ENCODE data around the gene XG.
"Not testable (repeated sequence)": the region's sequence is repeated elsewhere in the genome, so short reads cannot be mapped to it uniquely, and the experiment has no call there.

XG gene

DNA sequence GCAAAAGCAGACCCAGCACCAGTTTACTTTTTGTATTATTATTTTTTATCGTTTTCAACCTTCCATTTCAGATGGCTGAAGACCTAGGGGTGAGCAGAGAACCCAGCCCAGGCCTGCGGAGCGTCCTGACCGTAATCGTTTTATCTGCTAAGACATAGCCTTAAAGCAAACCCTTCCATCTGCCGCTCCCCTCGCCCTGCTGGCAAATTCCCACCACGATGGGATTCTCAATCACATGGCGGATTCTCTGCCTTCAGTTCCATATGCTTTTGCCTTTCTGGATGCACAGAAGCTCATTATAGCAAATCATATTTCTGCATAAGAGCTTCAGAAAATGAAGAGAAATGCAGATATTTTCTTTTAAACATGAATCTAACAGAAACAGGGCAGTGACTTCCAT, 18.6 kb upstream of the XG start:
- no peak for DNase-seq (ENCODE audit: low read depth in 2 of 2)

DNA sequence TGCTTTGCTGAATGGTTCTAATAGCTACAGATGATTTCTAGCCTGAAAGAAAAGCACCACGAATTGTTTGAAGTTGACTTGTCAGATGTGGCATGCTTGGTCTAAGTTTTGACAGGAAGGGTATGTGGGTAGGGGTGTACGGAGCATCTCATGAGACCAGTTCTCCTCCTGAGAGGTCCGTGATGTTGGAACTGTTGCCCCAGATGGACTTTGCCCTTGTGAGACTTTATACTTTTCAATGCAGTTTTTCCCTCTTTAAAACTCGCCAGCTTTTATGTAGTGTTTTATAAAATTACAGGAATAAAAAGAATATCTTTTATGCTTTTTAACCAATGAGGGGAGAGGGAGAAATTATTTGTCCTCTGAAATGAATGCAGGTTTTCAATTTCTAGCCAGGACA, 16.6 kb upstream of the XG start:
- no peak for DNase-seq (ENCODE audit: low read depth in 2 of 2)

DNA sequence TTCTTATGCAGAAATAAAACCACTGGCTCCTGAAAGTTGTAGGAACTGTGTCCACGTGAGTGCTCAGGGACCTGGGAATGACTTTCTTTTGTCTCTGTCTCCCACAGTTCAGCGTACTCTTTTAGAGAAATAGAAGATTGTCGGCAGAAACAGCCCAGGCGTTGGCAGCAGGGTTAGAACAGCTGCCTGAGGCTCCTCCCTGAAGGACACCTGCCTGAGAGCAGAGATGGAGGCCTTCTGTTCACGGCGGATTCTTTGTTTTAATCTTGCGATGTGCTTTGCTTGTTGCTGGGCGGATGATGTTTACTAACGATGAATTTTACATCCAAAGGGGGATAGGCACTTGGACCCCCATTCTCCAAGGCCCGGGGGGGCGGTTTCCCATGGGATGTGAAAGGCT, 11.2 kb upstream of the XG start:
- DNase-seq (ENCODE audit: low read depth in 2 of 2), result no peak

- no peak for DNase-seq (ENCODE audit: low read depth in 2 of 2)
Observed at GRCh38 chrX:2741386-2741785, 10.5 kb upstream of the XG start.

DNA sequence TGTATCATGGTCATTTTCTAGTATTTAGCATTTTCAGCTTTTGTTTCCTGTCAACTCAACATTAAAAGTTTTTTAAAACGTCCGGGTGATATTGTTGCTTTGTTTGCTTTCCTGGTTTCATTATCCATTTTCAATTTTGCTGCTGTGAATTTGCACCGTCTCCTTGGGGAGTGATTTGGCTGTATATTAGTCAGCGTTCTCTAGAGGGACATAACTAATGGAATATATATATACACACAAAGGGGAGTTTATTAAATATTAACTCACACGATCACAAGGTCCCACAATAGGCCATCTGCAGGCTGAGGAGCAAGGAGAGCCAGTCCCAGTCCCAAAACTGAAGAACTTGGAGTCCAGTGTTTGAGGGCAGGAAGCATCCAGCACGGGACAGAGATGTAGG, 5.6 kb upstream of the XG start:
- DNase-seq (ENCODE audit: low read depth in 2 of 2), result not testable (repeated sequence)

- DNase-seq (ENCODE audit: low read depth in 2 of 2), result no peak
Observed at GRCh38 chrX:2748171-2748814, 3.5 kb upstream of the XG start.

DNA sequence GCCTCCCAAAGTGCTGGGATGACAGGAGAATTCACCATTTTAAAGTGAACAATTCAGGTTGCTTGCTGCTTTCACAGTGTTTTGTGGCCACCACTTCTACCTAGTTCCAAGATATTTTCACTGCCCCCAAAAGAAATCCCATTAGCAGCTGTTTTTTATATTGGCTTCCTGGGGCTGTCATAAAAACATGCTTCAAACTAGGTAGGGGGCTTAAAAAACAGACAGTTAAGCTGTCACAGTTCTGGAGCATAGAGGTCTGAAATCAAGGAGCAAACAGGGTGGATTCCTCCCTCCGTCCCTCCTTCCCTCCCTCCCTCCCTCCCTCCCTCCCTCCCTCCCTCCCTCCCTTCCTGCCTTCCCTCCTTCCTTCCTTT, 3.0 kb upstream of the XG start:
- no peak for DNase-seq (ENCODE audit: low read depth in 2 of 2)

DNA sequence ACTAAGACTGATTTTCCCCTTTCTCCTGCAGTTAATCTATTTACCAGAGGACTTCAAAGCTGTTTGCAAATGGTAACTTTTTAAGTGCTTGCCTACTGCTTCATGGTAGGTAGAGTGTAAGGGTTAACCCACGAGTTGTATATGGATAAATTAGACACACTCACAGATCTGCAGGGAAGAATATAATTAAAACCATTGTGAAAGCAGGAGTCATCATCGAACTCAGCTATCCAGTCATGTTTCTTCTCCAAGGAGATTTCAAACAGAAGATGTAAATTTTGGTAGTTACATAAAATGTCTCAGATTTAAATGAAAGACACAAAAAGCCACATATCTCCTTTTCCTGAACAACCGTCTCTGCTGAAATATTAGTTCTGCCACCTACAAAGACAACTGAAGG, 549 bp upstream of the XG start:
- DNase-seq (ENCODE audit: low read depth in 2 of 2), result no peak

DNA sequence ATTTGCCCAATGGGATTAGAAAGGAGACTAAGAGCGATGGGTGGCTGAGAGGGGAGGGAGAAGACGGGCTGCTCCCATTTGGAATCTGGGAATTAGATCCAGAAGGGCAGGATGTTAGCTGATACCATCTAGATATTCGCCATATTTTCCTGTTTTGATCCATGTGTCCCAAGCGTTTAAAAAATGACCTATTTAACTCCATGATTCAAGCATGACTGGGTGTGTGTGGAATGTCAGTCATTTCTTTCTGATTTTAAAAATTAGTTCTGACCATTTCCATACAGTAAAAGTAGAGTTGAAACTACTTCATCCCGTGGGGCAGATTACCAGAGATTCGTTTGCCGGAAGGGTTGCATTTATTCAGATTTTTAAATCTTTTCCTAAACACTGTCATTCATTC, 601 bp downstream of the XG start:
- not testable (repeated sequence) for DNase-seq (ENCODE audit: low read depth in 2 of 2)

DNA sequence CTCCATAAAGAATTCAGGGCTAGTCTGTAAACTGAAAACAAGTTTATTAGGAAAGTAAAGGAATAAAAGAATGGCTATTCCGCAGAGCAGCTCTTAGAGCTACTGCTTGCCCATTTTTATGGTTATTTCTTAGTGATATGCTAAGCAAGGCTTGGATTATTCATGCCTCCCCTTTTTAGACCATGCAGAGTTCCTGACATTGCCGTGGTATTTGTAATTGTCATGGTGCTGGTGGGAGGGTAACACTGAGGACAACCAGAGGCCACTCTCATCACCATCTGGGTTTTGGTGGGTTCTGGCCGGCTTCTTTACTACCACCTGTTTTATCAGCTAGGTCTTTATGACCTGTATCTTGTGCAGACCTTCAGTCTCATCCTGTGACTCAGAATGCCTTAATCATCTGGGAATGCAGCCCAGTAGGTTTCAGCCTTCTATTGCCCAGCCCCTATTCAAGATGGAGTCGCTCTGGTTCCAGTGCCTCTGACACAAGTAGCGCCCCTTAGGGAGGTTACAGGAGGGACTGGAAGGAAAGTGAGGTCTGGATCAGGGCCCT, 3.4 kb downstream of the XG start:
- DNase-seq (ENCODE audit: low read depth in 2 of 2), result not testable (repeated sequence)

DNA sequence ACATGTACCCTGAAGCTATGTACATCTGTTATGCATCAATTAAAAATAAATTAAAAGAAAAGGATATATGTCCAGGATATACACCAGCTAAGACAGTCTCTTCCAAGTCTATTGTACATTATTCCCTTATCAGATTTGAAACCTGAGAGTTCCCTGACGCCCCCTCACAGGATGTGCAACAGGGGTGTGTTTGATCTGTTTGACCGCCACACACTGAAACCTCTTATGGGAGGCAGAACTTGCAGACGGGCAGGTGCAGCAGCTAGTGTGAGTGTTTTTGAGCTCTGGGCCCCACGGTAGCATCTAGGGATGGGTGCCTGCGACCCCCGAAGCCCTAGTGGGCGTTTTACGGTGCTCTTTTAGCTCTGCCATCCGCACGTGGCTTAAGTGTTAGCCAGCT, 4.7 kb downstream of the XG start:
- DNase-seq (ENCODE audit: low read depth in 2 of 2), result no peak

- no peak for DNase-seq (ENCODE audit: low read depth in 2 of 2)
Observed at GRCh38 chrX:2761246-2761645, 9.4 kb downstream of the XG start.

DNA sequence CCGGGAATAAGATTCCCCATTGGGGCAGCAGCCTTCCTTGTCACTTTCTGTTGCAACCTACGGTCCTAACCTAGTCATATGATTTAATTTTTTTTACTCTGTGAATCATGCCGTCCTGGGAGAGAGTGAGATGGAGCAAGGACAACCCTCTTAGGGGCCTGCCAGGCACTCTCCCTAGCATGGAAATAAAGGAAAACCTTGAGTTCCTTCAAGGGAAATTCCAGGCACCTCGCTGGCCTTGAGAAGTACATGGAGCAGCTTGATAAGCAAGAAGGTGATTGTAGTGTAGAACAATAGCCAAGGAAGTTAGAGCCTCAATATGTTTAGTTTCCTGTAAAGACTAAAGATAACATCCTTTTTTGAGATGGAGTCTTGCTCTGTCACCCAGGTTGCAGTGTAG, 10.8 kb downstream of the XG start:
- DNase-seq (ENCODE audit: low read depth in 2 of 2), result not testable (repeated sequence)

DNA sequence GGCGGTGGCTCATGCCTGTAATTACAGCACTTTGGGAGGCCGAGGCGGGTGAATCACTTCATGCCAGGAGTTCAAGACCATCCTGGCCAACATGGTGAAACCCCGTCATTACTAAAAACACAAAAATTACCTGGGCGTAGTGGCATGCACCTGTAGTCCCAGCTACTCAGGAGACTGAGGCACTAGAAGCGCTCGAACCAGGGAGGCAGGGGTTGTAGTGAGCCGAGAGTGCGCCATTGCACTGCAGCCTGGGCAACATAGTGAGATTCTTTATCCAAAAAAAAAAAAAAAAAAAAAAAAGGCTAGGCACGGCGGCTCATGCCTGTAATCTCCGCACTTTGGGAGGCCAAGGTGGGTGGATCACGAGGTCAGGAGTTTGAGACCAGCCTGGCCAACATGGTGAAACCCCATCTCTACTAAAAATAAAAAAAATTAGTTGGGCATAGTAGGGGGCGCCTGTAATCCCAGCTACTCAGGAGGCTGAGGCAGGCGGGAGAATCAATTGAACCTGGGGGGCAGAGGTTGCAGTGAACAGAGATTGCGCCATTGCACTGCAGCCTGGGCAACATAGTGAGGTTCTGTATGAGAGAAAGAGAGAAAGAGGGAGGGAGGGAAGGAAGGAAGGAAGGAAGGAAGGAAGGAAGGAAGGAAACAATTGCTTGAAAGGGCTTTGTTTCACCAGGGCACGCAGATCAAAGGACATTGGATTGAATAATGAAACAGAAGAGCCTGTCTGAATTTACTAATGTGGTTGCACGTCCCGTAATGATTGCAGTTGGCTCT, 13.1 kb downstream of the XG start:
- DNase-seq (ENCODE audit: low read depth in 2 of 2), result not testable (repeated sequence)

DNA sequence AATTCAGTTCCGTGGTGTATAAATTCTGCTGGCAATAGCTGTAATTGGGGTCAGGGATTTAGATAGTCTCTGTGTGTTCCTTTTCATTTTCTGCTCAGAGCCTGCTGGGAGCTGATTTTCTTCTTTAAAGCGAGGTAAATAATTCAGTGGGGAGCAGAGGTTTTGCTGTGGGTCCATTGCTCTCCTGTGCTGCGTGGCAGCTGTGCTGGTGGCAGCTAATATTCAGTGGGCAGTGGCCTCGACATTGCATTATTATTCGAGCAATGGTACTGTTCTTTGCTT, 13.7 kb downstream of the XG start:
- DNase-seq (ENCODE audit: low read depth in 2 of 2), result no peak

- DNase-seq (ENCODE audit: low read depth in 2 of 2), result no peak
Observed at GRCh38 chrX:2766906-2767305, 15.1 kb downstream of the XG start.

GRCh38 chrX:2767631-2768455, 16.0 kb downstream of the XG start:
- no peak for DNase-seq (ENCODE audit: low read depth in 2 of 2)

- DNase-seq (ENCODE audit: low read depth in 2 of 2), result no peak
Observed at GRCh38 chrX:2769615-2770014, 17.8 kb downstream of the XG start.

DNA sequence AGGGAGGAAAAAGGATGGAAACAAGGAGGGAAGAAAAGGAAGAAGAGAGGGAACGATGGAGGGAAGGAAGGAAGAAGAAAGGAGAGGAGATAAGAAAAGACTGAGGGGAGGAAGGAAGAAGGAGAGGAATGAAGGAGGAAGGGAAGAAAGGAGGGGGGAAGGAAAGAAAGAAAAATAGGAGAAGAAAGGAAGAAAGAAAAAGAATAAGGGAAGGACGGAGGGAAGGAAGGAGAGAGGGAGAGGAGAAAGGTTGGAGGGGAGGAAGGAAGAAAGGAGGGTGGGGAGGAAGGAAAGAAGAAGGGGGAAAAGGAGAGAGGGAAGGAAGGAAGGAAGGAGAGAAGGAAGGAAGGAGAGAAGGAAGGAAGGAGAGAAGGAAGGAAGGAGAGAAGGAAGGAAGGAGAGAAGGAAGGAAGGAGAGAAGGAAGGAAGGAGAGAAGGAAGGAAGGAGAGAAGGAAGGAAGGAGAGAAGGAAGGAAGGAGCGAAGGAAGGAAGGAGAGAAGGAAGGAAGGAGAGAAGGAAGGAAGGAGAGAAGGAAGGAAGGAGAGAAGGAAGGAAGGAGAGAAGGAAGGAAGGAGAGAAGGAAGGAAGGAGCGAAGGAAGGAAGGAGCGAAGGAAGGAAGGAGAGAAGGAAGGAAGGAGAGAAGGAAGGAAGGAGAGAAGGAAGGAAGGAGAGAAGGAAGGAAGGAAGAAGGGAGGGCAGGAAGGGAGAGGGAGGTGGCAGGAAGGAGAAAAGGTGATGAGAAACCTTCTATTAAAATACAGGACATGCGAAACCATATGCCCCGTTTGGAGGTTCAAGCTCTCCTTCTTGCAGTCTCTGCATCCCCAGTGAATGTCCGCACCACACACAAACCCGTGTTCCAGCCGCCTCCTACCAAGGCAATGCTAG, 21.6 kb downstream of the XG start:
- not testable (repeated sequence) for DNase-seq (ENCODE audit: low read depth in 2 of 2)

DNA sequence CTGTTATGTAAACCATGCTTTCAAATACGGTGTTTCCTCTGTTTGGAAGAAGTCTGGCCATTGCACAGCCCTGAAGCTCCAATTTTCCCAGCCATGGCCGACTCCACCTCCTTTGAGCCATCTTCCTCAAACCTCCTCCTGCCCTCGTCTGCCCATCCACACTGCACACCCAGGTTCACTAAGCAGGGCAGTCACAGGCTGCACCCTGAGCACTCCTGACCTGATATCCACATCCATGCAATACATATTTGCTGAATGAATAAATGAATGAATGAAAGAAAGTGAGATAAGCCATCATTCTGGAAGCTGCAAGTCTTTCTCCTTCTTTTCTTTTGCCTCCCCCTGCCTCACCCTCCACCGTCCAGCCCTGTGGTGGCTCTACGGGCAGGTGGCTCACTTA, 22.2 kb downstream of the XG start:
- no peak for DNase-seq (ENCODE audit: low read depth in 2 of 2)

- DNase-seq (ENCODE audit: low read depth in 2 of 2), result no peak
Observed at GRCh38 chrX:2774776-2775175, 22.9 kb downstream of the XG start.
